GM10248 (cell line): Measurements from ENCODE around the gene PRKCH.

Source experiments
- CTCF ChIA-PET: fragments of 300-600 bp; sonication (Branson Sonifier 250); formaldehyde crosslinking; extraction: SDS; loops from one replicate; lab custom pipeline; 2021; ENCODE audit warnings: antibody characterized with exemption; lab: Yijun Ruan, JAX
- POLR2A ChIA-PET: fragments of 350-650 bp; sonication (Branson Sonifier 250); formaldehyde crosslinking; extraction: SDS; loops from one replicate; lab custom pipeline; 2020; ENCODE audit warnings: antibody characterized with exemption; lab: Yijun Ruan, JAX
- DNase-seq: peaks from one replicate; pipeline ENCODE4 v3.0.0; 2012; ENCODE audit errors: extremely low spot score
- CTCF ChIP-seq: IDR thresholded peaks from 2 replicates; pipeline ENCODE4 v1.5.1; 2012; ENCODE audit warnings: mild to moderate bottlenecking, low read depth; ENCODE audit errors: extremely low read depth, missing control alignments, control extremely low read depth

PRKCH gene

GRCh38 chr14:61347826-61348443 lies 26.6 kb downstream of the PRKCH start:
- ChIA-PET CTCF (interaction anchor here (0.7 to 2.0 kb wide), 5 partner anchors 14 to 128 kb away, joined by 3 to 6 read pairs (median 3); no protein-coding TSS in a partner anchor), POLR2A (no interaction called here)
- no peak for TF ChIP-seq CTCF
- no peak for DNase-seq

GRCh38 chr14:61350427-61351270 lies 29.3 kb downstream of the PRKCH start:
- POLR2A ChIA-PET: no interaction called here
- CTCF ChIA-PET: interaction anchor here (0.6 to 1.3 kb wide), 2 partner anchors 34 to 211 kb away, joined by 3 read pairs; no protein-coding TSS in a partner anchor
- DNase-seq: no peak

GRCh38 chr14:61351477-61351876 lies 30.1 kb downstream of the PRKCH start:
- TF ChIP-seq CTCF: no peak
- DNase-seq: no peak
- POLR2A ChIA-PET: no interaction called here
- CTCF ChIA-PET: interaction anchor here (1.3 kb wide), 1 partner anchor 33 kb away, joined by 3 read pairs; no protein-coding TSS in a partner anchor

More at GRCh38 chr14:61350427-61351270, 29.3 kb downstream of the PRKCH start:
- no peak for TF ChIP-seq CTCF

- ChIA-PET POLR2A (no interaction called here), CTCF (interaction anchor here (1.3 kb wide), 1 partner anchor 17 kb away, joined by 3 read pairs; no protein-coding TSS in a partner anchor)
- DNase-seq: no peak
- no peak for TF ChIP-seq CTCF
Measured at GRCh38 chr14:61355892-61356325, 34.5 kb downstream of the PRKCH start.

- TF ChIP-seq CTCF: no peak
- POLR2A ChIA-PET: interaction anchor here (0.6 kb wide), 1 partner anchor 517 kb away, joined by 4 read pairs; no protein-coding TSS in a partner anchor
- CTCF ChIA-PET: interaction anchor here (1.0 to 1.3 kb wide), 2 partner anchors 12 to 41 kb away, joined by 3 read pairs; no protein-coding TSS in a partner anchor
Measured at GRCh38 chr14:61357123-61357522, 35.7 kb downstream of the PRKCH start.

GRCh38 chr14:61358554-61359226 lies 37.3 kb downstream of the PRKCH start:
- no peak for DNase-seq
- CTCF ChIA-PET: interaction anchor here (1.0 to 1.3 kb wide), 2 partner anchors 14 to 37 kb away, joined by 3 read pairs; no protein-coding TSS in a partner anchor
- TF ChIP-seq CTCF: no peak
- POLR2A ChIA-PET: no interaction called here

More at GRCh38 chr14:61357123-61357522, 35.7 kb downstream of the PRKCH start:
- no peak for DNase-seq
